GM23248 (cell line): ENCODE results near the gene UBE2L3. TPM values are rescaled to one million over a fixed set of nuclear protein-coding genes. Genes with fewer than 3 reads are reported as not detected.
"Not testable (repeated sequence)": the region's sequence is repeated elsewhere in the genome, so short reads cannot be mapped to it uniquely, and the experiment has no call there.

Experiments used
- DNase-seq: peaks from one replicate; pipeline ENCODE4 v3.0.0-alpha.2; 2015
- H2AFZ ChIP-seq: fragments of 200-600 bp; sonication (generic); 2 replicates; pipeline ENCODE4 v1.6.1; 2016; ENCODE audit warnings: antibody characterized with exemption
- H3F3A ChIP-seq: fragments of 200-600 bp; sonication (generic); 2 replicates; pipeline ENCODE4 v1.6.1; 2016; ENCODE audit warnings: mild to moderate bottlenecking, antibody characterized with exemption, mixed run types; ENCODE audit not compliant: insufficient read depth
- H3K27ac ChIP-seq: fragments of 200-600 bp; sonication (generic); 2 replicates; pipeline ENCODE4 v1.5.1; 2016; ENCODE audit warnings: mild to moderate bottlenecking
- H3K27me3 ChIP-seq: fragments of 200-600 bp; sonication (generic); replicated peaks from 2 replicates; pipeline ENCODE4 v1.6.1; 2016; ENCODE audit warnings: mild to moderate bottlenecking; ENCODE audit not compliant: insufficient read depth
- H3K36me3 ChIP-seq: fragments of 200-600 bp; sonication (generic); 2 replicates; pipeline ENCODE4 v1.6.1; 2016; ENCODE audit warnings: low read depth, mild to moderate bottlenecking
- H3K4me1 ChIP-seq: fragments of 200-600 bp; sonication (generic); 2 replicates; pipeline ENCODE4 v1.6.1; 2016; ENCODE audit warnings: mild to moderate bottlenecking; ENCODE audit not compliant: insufficient read depth
- H3K4me2 ChIP-seq: fragments of 200-600 bp; sonication (generic); one replicate; pipeline ENCODE4 v1.6.1; 2016; ENCODE audit warnings: mild to moderate bottlenecking; ENCODE audit not compliant: unreplicated experiment
- H3K4me3 ChIP-seq: fragments of 200-600 bp; sonication (generic); 2 replicates; pipeline ENCODE4 v1.5.1; 2016; ENCODE audit warnings: mild to moderate bottlenecking
- H3K79me2 ChIP-seq: fragments of 200-600 bp; sonication (generic); 2 replicates; pipeline ENCODE4 v1.6.1; 2016; ENCODE audit warnings: mild to moderate bottlenecking; ENCODE audit not compliant: insufficient read depth
- H3K9ac ChIP-seq: fragments of 200-600 bp; sonication (generic); 2 replicates; pipeline ENCODE4 v1.6.1; 2016; ENCODE audit warnings: mild to moderate bottlenecking
- H3K9me2 ChIP-seq: fragments of 200-600 bp; sonication (generic); 2 replicates; pipeline ENCODE4 v1.6.1; 2016; ENCODE audit warnings: mixed run types, mild to moderate bottlenecking, moderate library complexity; ENCODE audit not compliant: insufficient read depth
- H3K9me3 ChIP-seq: fragments of 200-600 bp; sonication (generic); one replicate; pipeline ENCODE4 v1.6.1; 2017; ENCODE audit warnings: low read depth
- H4K20me1 ChIP-seq: fragments of 200-600 bp; sonication (generic); 2 replicates; pipeline ENCODE4 v1.6.0; 2016; ENCODE audit not compliant: insufficient read depth
- EZH2 ChIP-seq: fragments of 200-600 bp; sonication (generic); IDR thresholded peaks from 2 replicates; pipeline ENCODE4 v1.6.1; 2018; ENCODE audit warnings: antibody characterized with exemption, mild to moderate bottlenecking; ENCODE audit not compliant: insufficient read depth, poor library complexity, severe bottlenecking
- EZH2phosphoT487 ChIP-seq: fragments of 200-600 bp; sonication (generic); IDR thresholded peaks from 2 replicates; pipeline ENCODE4 v1.6.1; 2018; ENCODE audit warnings: antibody characterized with exemption, moderate library complexity, mild to moderate bottlenecking, low read depth; ENCODE audit not compliant: insufficient read depth
- WGBS, 2 experiments: methylation state at CpG; one replicate each; pipeline ENCODE4 v1.1.6; 2015 to 2017; ENCODE audit warnings: low lambda C conversion rate in 2 of 2, low coverage in 1 of 2; ENCODE audit errors: missing lambda C conversion rate in 2 of 2; 5-methylcytosine and 5-hydroxymethylcytosine counted together
- in situ Hi-C: fragments of 300-500 bp; cut with MboI; formaldehyde crosslinking; loops from 2 replicates; pipeline ENCODE4 v1.15.0; 2020
- polyA plus RNA-seq: library from polyadenylated mRNA; unstranded; fragments of >200 nt; fragmentation: Nextera tagmentation; extraction: Ambion mirVana; gene quantifications from 2 replicates; pipeline ENCODE4 v1.2.1, GENCODE V29; 2016
- total RNA-seq: library from RNA; depleted of rRNA; stranded (reverse); fragments of >200 nt; shearing (Covaris generic); gene quantifications from 2 replicates; pipeline ENCODE4 v1.2.3, GENCODE V29; 2014

Gene UBE2L3
- total and polyA plus RNA-seq, 2 experiments from 2014 or later, result 57.2 to 115 TPM

GRCh38 chr22:21611210-21611977, 43.9 kb downstream of the UBE2L3 start:
- H3K27ac ChIP-seq, result no peak overlapping the region
- no peak for DNase-seq

DNA sequence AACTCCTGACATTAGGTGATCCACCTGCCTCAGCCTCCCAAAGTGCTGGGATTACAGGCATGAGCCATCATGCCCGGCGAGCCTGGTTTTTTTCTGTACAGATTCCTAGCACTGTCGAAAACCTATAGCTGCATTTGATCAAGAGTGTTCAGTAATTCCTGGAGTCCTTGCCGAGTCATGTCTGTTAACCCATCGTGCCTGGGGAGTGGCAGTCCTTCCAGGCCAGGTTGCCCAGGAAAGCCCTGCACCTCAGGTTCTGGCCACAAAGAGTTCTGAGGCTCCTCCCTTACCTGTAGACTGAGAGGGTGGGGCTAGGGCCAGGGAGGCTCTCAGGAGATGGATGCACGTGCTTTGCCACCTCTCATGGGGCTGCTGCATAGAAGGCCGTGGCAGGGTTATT, 45.3 kb downstream of the UBE2L3 start:
- Histone ChIP-seq H3K4me3 (no peak overlapping the region), H3K79me2 (peaks cover 98% of the 10 kb centered on the region), H4K20me1 (peaks cover 15% of the 10 kb centered on the region), H3K9me3 (no peaks in the 10 kb centered on the region), H3K36me3 (peaks cover 17% of the 10 kb centered on the region; the same call in 1 of the 2 replicates), H3K27ac (no peak overlapping the region), H3K4me2 (no peak overlapping the region), H3K9me2 (no peaks in the 10 kb centered on the region), H2AFZ (no peak overlapping the region), H3F3A (0 out of 2 replicates have a peak, but pooled peaks cover 7% of the 10 kb centered on the region), H3K9ac (no peak overlapping the region), H3K27me3 (no peaks in the 10 kb centered on the region), H3K4me1 (no peaks in the 10 kb centered on the region)
- no peak for TF ChIP-seq EZH2
- TF ChIP-seq EZH2phosphoT487, result no peak
- DNase-seq, result no peak
- 94 to 97% methylated on average over 7 of the region's 7 CpGs for WGBS, 2 experiments
- in situ Hi-C loops, result no loop called here

More at GRCh38 chr22:21611210-21611977, 43.9 kb downstream of the UBE2L3 start:
- Histone ChIP-seq H3F3A (0 out of 2 replicates have a peak, but pooled peaks cover 7% of the 10 kb centered on the region), H3K27me3 (no peaks in the 10 kb centered on the region), H3K36me3 (peaks cover 17% of the 10 kb centered on the region; the same call in 1 of the 2 replicates), H3K9ac (no peak overlapping the region), H3K79me2 (peaks cover 98% of the 10 kb centered on the region), H3K4me1 (no peaks in the 10 kb centered on the region), H2AFZ (no peak overlapping the region), H3K9me2 (no peaks in the 10 kb centered on the region), H3K4me3 (no peak overlapping the region), H4K20me1 (peaks cover 13% of the 10 kb centered on the region), H3K9me3 (no peaks in the 10 kb centered on the region), H3K4me2 (no peak overlapping the region)
- 51 to 63% methylated on average over 4 of the region's 4 CpGs for WGBS, 2 experiments
- TF ChIP-seq EZH2phosphoT487, result no peak
- TF ChIP-seq EZH2, result no peak
- in situ Hi-C loops, result no loop called here

GRCh38 chr22:21613553-21614233, 46.2 kb downstream of the UBE2L3 start:
- H3K27ac ChIP-seq, result no peak overlapping the region
- no peak for DNase-seq
- peaks cover 11% of the 10 kb centered on the region for H4K20me1 ChIP-seq
- peaks cover 17% of the 10 kb centered on the region; the same call in 1 of the 2 replicates for H3K36me3 ChIP-seq
- H3F3A ChIP-seq, result 0 out of 2 replicates have a peak, but pooled peaks cover 7% of the 10 kb centered on the region
- in situ Hi-C loops, result no loop called here
- no peak overlapping the region for H3K4me2 ChIP-seq
- H3K9me2 ChIP-seq, result no peaks in the 10 kb centered on the region
- no peaks in the 10 kb centered on the region for H3K9me3 ChIP-seq
- TF ChIP-seq EZH2phosphoT487, result no peak
- H3K4me1 ChIP-seq, result no peaks in the 10 kb centered on the region
- no peak overlapping the region for H3K4me3 ChIP-seq
- no peaks in the 10 kb centered on the region for H3K27me3 ChIP-seq
- H2AFZ ChIP-seq, result no peak overlapping the region
- H3K9ac ChIP-seq, result no peak overlapping the region
- H3K79me2 ChIP-seq, result peaks cover 98% of the 10 kb centered on the region
- 99 to 100% methylated on average over 4 of the region's 4 CpGs for whole genome bisulfite sequencing, 2 experiments

DNA sequence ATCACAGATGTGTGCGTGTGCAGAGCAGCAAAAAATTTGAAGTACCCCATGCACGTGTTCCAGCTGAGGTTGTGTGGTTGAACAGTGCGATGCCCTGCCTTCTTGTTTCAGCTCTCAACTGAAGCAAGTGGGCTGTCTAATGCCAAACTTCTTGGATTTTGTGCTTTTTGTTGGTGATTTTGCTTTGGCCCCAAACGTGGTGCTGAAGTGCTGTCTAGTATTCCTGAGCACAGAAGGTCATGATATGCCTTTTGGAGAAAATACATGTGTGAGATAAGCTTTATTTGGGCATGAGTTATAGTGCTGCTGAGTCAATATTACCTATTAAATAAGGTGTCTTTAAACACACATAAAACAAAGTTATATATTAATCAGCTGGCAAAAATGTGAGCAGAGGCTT, 48.2 kb downstream of the UBE2L3 start:
- H3K9me2 ChIP-seq, result no peaks in the 10 kb centered on the region
- peaks cover 16% of the 10 kb centered on the region for H4K20me1 ChIP-seq
- no peaks in the 10 kb centered on the region for H3F3A ChIP-seq
- H3K79me2 ChIP-seq, result peaks cover 98% of the 10 kb centered on the region
- H3K36me3 ChIP-seq, result peaks cover 11% of the 10 kb centered on the region; the same call in 1 of the 2 replicates
- H3K27me3 ChIP-seq, result no peaks in the 10 kb centered on the region
- 73 to 85% methylated on average over 4 of the region's 4 CpGs for WGBS, 2 experiments
- H2AFZ ChIP-seq, result no peak overlapping the region
- DNase-seq, result no peak
- no peaks in the 10 kb centered on the region for H3K4me1 ChIP-seq
- no peak overlapping the region for H3K4me2 ChIP-seq
- H3K9me3 ChIP-seq, result no peaks in the 10 kb centered on the region
- no peak for TF ChIP-seq EZH2
- no peak for TF ChIP-seq EZH2phosphoT487
- no peak overlapping the region for H3K9ac ChIP-seq
- in situ Hi-C loops, result no loop called here
- H3K27ac ChIP-seq, result no peak overlapping the region
- H3K4me3 ChIP-seq, result no peak overlapping the region

DNA sequence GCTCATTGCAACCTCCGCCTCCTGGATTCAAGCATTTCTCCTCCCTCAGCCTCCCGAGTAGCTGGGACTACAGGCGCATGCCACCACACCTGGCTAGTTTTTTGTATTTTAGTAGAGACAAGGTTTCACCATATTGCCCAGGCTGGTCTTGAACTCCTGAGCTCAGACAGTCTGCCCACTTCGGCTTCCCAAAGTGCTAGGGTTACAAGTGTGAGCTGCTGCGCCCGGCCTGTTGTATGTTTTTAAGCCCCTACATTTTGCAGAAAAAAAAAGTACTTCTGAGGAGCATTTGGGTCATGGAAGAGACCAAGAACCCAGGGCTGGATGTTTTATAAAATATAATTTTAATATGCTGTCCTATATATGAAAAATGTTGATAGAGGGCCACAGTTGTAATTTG, 49.8 kb downstream of the UBE2L3 start:
- H3K4me2 ChIP-seq, H3K9ac ChIP-seq, DNase-seq, H3K9me2 ChIP-seq, in situ Hi-C loops, H3K27me3 ChIP-seq, H3K4me3 ChIP-seq, H2AFZ ChIP-seq, H3K36me3 ChIP-seq, H3K4me1 ChIP-seq, H3K27ac ChIP-seq, H3F3A ChIP-seq, H3K9me3 ChIP-seq: not testable (repeated sequence)
- peaks cover 95% of the 10 kb centered on the region for H3K79me2 ChIP-seq
- peaks cover 16% of the 10 kb centered on the region for H4K20me1 ChIP-seq
- 96% methylated on average over 6 of the region's 6 CpGs for WGBS, 2 experiments
